Testis (tissue), 2 donors: ENCODE data around the gene CENPH.
"Not testable (repeated sequence)": the region's sequence is repeated elsewhere in the genome, so short reads cannot be mapped to it uniquely, and the experiment has no call there.

ENCODE experiments used
- POLR2A ChIP-seq: fragments of 450-650 bp; IDR thresholded peaks from one replicate; pipeline ENCODE4 v1.6.1; 2017; ENCODE audit warnings: antibody characterized with exemption, mild to moderate bottlenecking, moderate library complexity
- TF ChIP-seq, protein P1 (sequence below), 3 experiments: fragments of 450-650 bp in 2 of 3; fragments of 200-600 bp in 1 of 3; sonication (generic) in 1 of 3; IDR thresholded peaks; one replicate each; pipeline ENCODE4 v1.5.1; 2016 to 2019; ENCODE audit warnings: antibody characterized with exemption in 3 of 3, mild to moderate bottlenecking in 2 of 3, moderate library complexity in 1 of 3

DNA sequence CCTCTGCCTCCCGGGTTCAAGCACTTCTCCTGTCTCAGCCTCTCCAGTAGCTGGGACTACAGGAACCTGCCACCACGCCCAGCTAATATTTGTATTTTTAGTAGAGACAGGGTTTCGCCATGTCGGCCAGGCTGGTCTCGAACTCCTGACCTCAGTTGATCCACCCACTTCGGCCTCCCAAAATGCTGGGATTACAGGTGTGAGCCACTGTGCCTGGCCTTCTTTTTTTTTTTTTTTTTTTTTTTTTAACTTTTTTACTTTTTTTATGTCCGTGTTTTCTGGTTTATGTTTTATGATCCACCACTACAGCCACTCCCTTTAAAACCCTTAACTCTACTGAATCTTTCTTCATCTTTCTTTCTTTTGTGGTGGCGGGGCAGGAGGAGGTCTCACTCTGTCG lies 47.4 kb downstream of the CENPH start:
- TF ChIP-seq, protein P1, sequence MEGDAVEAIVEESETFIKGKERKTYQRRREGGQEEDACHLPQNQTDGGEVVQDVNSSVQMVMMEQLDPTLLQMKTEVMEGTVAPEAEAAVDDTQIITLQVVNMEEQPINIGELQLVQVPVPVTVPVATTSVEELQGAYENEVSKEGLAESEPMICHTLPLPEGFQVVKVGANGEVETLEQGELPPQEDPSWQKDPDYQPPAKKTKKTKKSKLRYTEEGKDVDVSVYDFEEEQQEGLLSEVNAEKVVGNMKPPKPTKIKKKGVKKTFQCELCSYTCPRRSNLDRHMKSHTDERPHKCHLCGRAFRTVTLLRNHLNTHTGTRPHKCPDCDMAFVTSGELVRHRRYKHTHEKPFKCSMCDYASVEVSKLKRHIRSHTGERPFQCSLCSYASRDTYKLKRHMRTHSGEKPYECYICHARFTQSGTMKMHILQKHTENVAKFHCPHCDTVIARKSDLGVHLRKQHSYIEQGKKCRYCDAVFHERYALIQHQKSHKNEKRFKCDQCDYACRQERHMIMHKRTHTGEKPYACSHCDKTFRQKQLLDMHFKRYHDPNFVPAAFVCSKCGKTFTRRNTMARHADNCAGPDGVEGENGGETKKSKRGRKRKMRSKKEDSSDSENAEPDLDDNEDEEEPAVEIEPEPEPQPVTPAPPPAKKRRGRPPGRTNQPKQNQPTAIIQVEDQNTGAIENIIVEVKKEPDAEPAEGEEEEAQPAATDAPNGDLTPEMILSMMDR (IDR thresholded peaks at IDR 0.05) = not testable (repeated sequence)
- TF ChIP-seq POLR2A = not testable (repeated sequence)
